Measurements from ENCODE around the gene RNF169.
A peak's percentile ranks its signal among the peaks of the same experiment; 100 is the strongest.

Gene RNF169

GRCh38 chr11:74748211-74749126 is at the start of gene RNF169:
RNF169 (plus strand) TSS chr11:74748849; CDS start chr11:74748881, 32 bp downstream.
- peak; percentile 81 for DNase-seq (ENCODE audit: extremely low read depth, low read depth)
- TF ChIP-seq CTCF (IDR thresholded peaks at IDR 0.05; ENCODE audit: low read depth, low read length, missing control alignments), result no peak
- H3K4me3 ChIP-seq (replicated peaks; ENCODE audit: low read depth, low read length), result peak within 1 kb of the TSS; percentile 81

- DNase-seq (ENCODE audit: extremely low read depth, low read depth), result no peak
- TF ChIP-seq CTCF (IDR thresholded peaks at IDR 0.05; ENCODE audit: low read depth, low read length, missing control alignments), result no peak
- no peak overlapping the region for H3K4me3 ChIP-seq (replicated peaks; ENCODE audit: low read depth, low read length)
These were observed 48.8 kb upstream of the RNF169 start for GRCh38 chr11:74699615-74700396.

- peak; percentile 26 for TF ChIP-seq CTCF (IDR thresholded peaks at IDR 0.05; ENCODE audit: low read depth, low read length, missing control alignments)
- H3K4me3 ChIP-seq (replicated peaks; ENCODE audit: low read depth, low read length), result no peak overlapping the region
- no peak for DNase-seq (ENCODE audit: extremely low read depth, low read depth)
These were observed 47.3 kb upstream of the RNF169 start for GRCh38 chr11:74701351-74701750.

- no peak overlapping the region for H3K4me3 ChIP-seq (replicated peaks; ENCODE audit: low read depth, low read length)
- TF ChIP-seq CTCF (IDR thresholded peaks at IDR 0.05; ENCODE audit: low read depth, low read length, missing control alignments), result peak; percentile 98
- peak; percentile 48 for DNase-seq (ENCODE audit: extremely low read depth, low read depth)
These were observed 46.2 kb upstream of the RNF169 start for GRCh38 chr11:74702383-74703007.

GRCh38 chr11:74703211-74703610 is 45.4 kb upstream of the RNF169 start:
- DNase-seq (ENCODE audit: extremely low read depth, low read depth), result no peak
- H3K4me3 ChIP-seq (replicated peaks; ENCODE audit: low read depth, low read length), result no peak overlapping the region
- no peak for TF ChIP-seq CTCF (IDR thresholded peaks at IDR 0.05; ENCODE audit: low read depth, low read length, missing control alignments)

- no peak for DNase-seq (ENCODE audit: extremely low read depth, low read depth)
- no peak for TF ChIP-seq CTCF (IDR thresholded peaks at IDR 0.05; ENCODE audit: low read depth, low read length, missing control alignments)
- H3K4me3 ChIP-seq (replicated peaks; ENCODE audit: low read depth, low read length), result no peak overlapping the region
These were observed 41.5 kb upstream of the RNF169 start for GRCh38 chr11:74707182-74707581.

Measured in HFF-Myc (cell line).